Choroid plexus epithelial cell (primary cell): ENCODE measurements around the gene TAF1.
A peak's percentile ranks its signal among the peaks of the same experiment; 100 is the strongest.
"Not testable (repeated sequence)": the region's sequence is repeated elsewhere in the genome, so short reads cannot be mapped to it uniquely, and the experiment has no call there.

Experiments used
- DNase-seq: peaks from one replicate; pipeline ENCODE4 v3.0.0-alpha.2; 2010; ENCODE audit warnings: low read depth
- H3K4me3 ChIP-seq: 2 replicates; pipeline ENCODE4 v1.5.1; 2011; ENCODE audit warnings: low read depth, mild to moderate bottlenecking, control low read depth, low read length, moderate library complexity
- CTCF ChIP-seq: conservative IDR thresholded peaks from 2 replicates; pipeline ENCODE4 v1.5.1; 2011; ENCODE audit warnings: low read depth, mild to moderate bottlenecking, control low read depth, inconsistent platforms, low read length, moderate library complexity

Gene TAF1

GRCh38 chrX:71440401-71440800, 74.2 kb downstream of the TAF1 start:
- H3K4me3 ChIP-seq: no peak overlapping the region
- TF ChIP-seq CTCF: no peak
- no peak for DNase-seq

GRCh38 chrX:71441809-71442208, 75.7 kb downstream of the TAF1 start:
- not testable (repeated sequence) for H3K4me3 ChIP-seq

GRCh38 chrX:71450433-71451106, 84.4 kb downstream of the TAF1 start:
- no peak for DNase-seq
- H3K4me3 ChIP-seq: no peak overlapping the region
- TF ChIP-seq CTCF: no peak

More at GRCh38 chrX:71441809-71442208, 75.7 kb downstream of the TAF1 start:
- not testable (repeated sequence) for DNase-seq

- H3K4me3 ChIP-seq: not testable (repeated sequence)
Measured at GRCh38 chrX:71451518-71451917, 85.4 kb downstream of the TAF1 start.

GRCh38 chrX:71453056-71453455, 86.9 kb downstream of the TAF1 start:
- TF ChIP-seq CTCF: no peak
- H3K4me3 ChIP-seq: no peak overlapping the region
- DNase-seq: no peak

More at GRCh38 chrX:71451518-71451917, 85.4 kb downstream of the TAF1 start:
- not testable (repeated sequence) for DNase-seq

GRCh38 chrX:71454222-71454621, 88.1 kb downstream of the TAF1 start:
- peak; percentile 42 for DNase-seq
- TF ChIP-seq CTCF: no peak
- no peak overlapping the region for H3K4me3 ChIP-seq

GRCh38 chrX:71458866-71459265, 92.7 kb downstream of the TAF1 start:
- no peak for TF ChIP-seq CTCF
- H3K4me3 ChIP-seq: no peak overlapping the region
- no peak for DNase-seq

GRCh38 chrX:71464968-71465367, 98.8 kb downstream of the TAF1 start:
- no peak overlapping the region for H3K4me3 ChIP-seq
- TF ChIP-seq CTCF: no peak
- no peak for DNase-seq
